Measurements from ENCODE around the gene CPLX1. TPM values are rescaled to one million over a fixed set of nuclear protein-coding genes. Genes with fewer than 3 reads are reported as not detected.

CPLX1 gene
- total and polyA plus RNA-seq, 5 donors from 2014 or later = 0.16 to 0.62 TPM; not detected in 3

DNA sequence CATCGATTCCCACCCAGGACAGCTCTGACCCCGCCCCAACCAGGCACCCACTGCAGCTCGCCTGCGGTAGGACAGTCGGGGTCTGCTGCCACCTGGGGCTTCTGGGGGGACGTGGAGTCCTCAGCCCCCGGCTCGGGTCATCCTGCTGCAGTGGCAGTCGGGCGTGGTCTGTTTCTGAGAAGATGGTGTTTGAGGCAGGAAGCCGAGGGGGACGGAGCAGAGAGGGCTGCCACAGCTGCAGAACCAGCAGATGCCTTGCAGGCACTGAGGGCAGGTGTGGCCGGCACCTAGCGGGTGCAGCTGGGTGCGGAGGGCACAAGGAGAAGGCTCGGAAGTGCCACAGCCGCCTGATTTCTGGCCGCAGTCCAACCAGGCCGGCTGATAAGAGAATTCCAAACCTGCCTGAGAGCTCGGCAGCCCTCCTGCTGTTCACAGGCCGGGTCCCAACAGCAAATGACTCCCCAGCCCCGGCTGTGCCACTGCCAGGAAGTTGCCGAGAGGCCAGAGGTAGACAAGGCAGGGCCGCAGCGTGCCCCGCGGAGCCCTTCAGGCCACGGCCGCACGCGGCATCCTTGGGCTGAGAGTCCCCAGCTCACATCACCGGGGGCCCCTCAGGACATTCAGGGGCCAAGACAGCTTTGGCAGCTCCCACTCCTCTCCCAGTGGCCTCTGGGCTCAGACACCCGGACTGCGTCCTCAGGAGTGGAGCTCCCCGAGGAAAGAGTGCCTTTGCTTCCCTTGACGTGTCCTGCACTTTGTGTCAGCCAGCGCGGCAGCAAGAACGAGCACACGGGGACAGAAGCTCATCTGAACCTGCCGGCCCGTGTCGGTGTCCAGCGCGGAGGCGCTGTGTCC is 9.4 kb upstream of the CPLX1 start:
- Histone ChIP-seq H3K36me3 (ENCODE audit: control insufficient read depth, insufficient read depth, low read length) (no peaks in the 10 kb centered on the region), H3K4me1 (ENCODE audit: control insufficient read depth, insufficient read depth, low read length, poor library complexity, severe bottlenecking) (no peaks in the 10 kb centered on the region), H3K27ac (ENCODE audit: insufficient read depth, low read length, poor library complexity, severe bottlenecking) (no peak overlapping the region), H3K27me3 (ENCODE audit: control insufficient read depth, insufficient read depth, low read length) (no peaks in the 10 kb centered on the region), H3K4me3 (ENCODE audit: low read depth, low read length) (no peak overlapping the region), H3K9me3 (ENCODE audit: control insufficient read depth in 2 of 2, low read length in 2 of 2) (peaks cover 4 to 23% of the 10 kb centered on the region in 2 experiments)
- no peak overlapping the region for H3K4me3 Mint-ChIP-seq
- ATAC-seq (ENCODE audit: low read depth in 2 of 2) (no peak), DNase-seq (no peak)
- H3K36me3 Mint-ChIP-seq = peaks cover 3% of the 10 kb centered on the region
- no peaks in the 10 kb centered on the region for H3K27me3 Mint-ChIP-seq
- H3K9me3 Mint-ChIP-seq = peaks cover 0 to 15% (median 5%) of the 10 kb centered on the region in 7 donors
- no peak overlapping the region for H3K27ac Mint-ChIP-seq
- H3K4me1 Mint-ChIP-seq = peaks cover 0 to 4% (median 0%) of the 10 kb centered on the region in 4 donors

- H3K27ac Mint-ChIP-seq = no peak overlapping the region
- Histone ChIP-seq H3K9me3 (ENCODE audit: control insufficient read depth in 2 of 2, low read length in 2 of 2) (peaks cover 4 to 23% of the 10 kb centered on the region in 2 experiments), H3K27ac (ENCODE audit: insufficient read depth, low read length, poor library complexity, severe bottlenecking) (no peak overlapping the region), H3K36me3 (ENCODE audit: control insufficient read depth, insufficient read depth, low read length) (no peaks in the 10 kb centered on the region), H3K4me3 (ENCODE audit: low read depth, low read length) (no peak overlapping the region), H3K4me1 (ENCODE audit: control insufficient read depth, insufficient read depth, low read length, poor library complexity, severe bottlenecking) (no peaks in the 10 kb centered on the region), H3K27me3 (ENCODE audit: control insufficient read depth, insufficient read depth, low read length) (no peaks in the 10 kb centered on the region)
- H3K27me3 Mint-ChIP-seq = no peaks in the 10 kb centered on the region
- ATAC-seq (ENCODE audit: low read depth in 2 of 2) (no peak), DNase-seq (no peak)
- H3K9me3 Mint-ChIP-seq = peaks cover 0 to 15% (median 0%) of the 10 kb centered on the region in 7 donors
- no peak overlapping the region for H3K4me3 Mint-ChIP-seq
- peaks cover 0 to 4% (median 0%) of the 10 kb centered on the region in 4 donors for H3K4me1 Mint-ChIP-seq
- no peaks in the 10 kb centered on the region for H3K36me3 Mint-ChIP-seq
Observed at GRCh38 chr4:834368-835147, 8.6 kb upstream of the CPLX1 start.

DNA sequence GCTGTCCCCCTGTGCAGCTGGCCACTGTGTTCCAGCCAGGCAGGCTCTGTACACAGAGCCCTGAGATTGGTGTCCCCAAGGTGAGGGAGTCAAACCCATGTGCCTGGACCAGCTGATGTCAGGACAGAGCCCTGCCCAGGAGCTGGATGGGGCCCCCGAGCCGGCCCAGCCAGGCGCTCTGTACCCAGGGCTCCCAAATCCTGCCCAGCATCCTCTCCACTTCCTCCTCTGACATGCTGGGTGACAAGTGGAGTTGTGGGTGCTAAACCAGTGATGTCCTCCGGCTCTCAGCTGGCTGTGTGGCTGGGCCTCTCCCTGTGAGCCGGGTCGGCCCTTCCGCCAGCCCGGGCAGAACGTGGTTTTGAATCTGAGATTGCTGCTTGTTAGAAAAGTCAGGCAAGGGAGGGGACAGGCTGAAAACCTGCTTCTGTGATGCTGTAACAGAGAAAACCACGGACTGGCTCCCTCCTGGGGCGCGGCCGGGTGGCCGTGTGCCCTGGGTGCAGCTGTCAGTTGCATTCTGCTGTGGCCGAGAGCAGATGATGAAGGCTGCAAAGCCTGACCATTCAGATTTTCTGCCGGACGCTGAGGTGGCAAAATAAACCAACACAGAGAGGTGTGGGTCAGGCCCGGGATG is 7.9 kb upstream of the CPLX1 start:
- ATAC-seq (ENCODE audit: low read depth in 2 of 2) (no peak), DNase-seq (no peak)
- Mint-ChIP-seq H3K4me3 (no peak overlapping the region), H3K27me3 (peaks cover 2% of the 10 kb centered on the region), H3K4me1 (peaks cover 0 to 4% (median 0%) of the 10 kb centered on the region in 4 donors), H3K36me3 (no peaks in the 10 kb centered on the region), H3K27ac (no peak overlapping the region), H3K9me3 (peaks cover 0 to 12% (median 0%) of the 10 kb centered on the region in 7 donors)
- Histone ChIP-seq H3K27ac (ENCODE audit: insufficient read depth, low read length, poor library complexity, severe bottlenecking) (no peak overlapping the region), H3K27me3 (ENCODE audit: control insufficient read depth, insufficient read depth, low read length) (no peaks in the 10 kb centered on the region), H3K36me3 (ENCODE audit: control insufficient read depth, insufficient read depth, low read length) (no peaks in the 10 kb centered on the region), H3K4me1 (ENCODE audit: control insufficient read depth, insufficient read depth, low read length, poor library complexity, severe bottlenecking) (no peaks in the 10 kb centered on the region), H3K9me3 (ENCODE audit: control insufficient read depth in 2 of 2, low read length in 2 of 2) (peaks cover 4 to 23% of the 10 kb centered on the region in 2 experiments), H3K4me3 (ENCODE audit: low read depth, low read length) (no peak overlapping the region)

- H3K9me3 Mint-ChIP-seq = peaks cover 0 to 8% (median 0%) of the 10 kb centered on the region in 7 donors
- H3K36me3 Mint-ChIP-seq = no peaks in the 10 kb centered on the region
- no peaks in the 10 kb centered on the region for H3K4me1 ChIP-seq (ENCODE audit: control insufficient read depth, insufficient read depth, low read length, poor library complexity, severe bottlenecking)
- peaks cover 7% of the 10 kb centered on the region for H3K27me3 Mint-ChIP-seq
- H3K4me3 ChIP-seq (ENCODE audit: low read depth, low read length) = no peak overlapping the region
- DNase-seq = no peak
- no peaks in the 10 kb centered on the region for H3K36me3 ChIP-seq (ENCODE audit: control insufficient read depth, insufficient read depth, low read length)
- no peak overlapping the region for H3K4me3 Mint-ChIP-seq
- peaks cover 4 to 19% of the 10 kb centered on the region in 2 experiments for H3K9me3 ChIP-seq (ENCODE audit: control insufficient read depth in 2 of 2, low read length in 2 of 2)
- peaks cover 0 to 5% (median 0%) of the 10 kb centered on the region in 4 donors for H3K4me1 Mint-ChIP-seq
- H3K27me3 ChIP-seq (ENCODE audit: control insufficient read depth, insufficient read depth, low read length) = no peaks in the 10 kb centered on the region
- ATAC-seq (ENCODE audit: low read depth in 2 of 2) = peak in 1 of 2 donors; percentile 20
- no peak overlapping the region for H3K27ac Mint-ChIP-seq
- no peak overlapping the region for H3K27ac ChIP-seq (ENCODE audit: insufficient read depth, low read length, poor library complexity, severe bottlenecking)
Observed at GRCh38 chr4:833156-833555, 7.2 kb upstream of the CPLX1 start.

- DNase-seq (no peak), ATAC-seq (ENCODE audit: low read depth in 2 of 2) (no peak)
- peaks cover 0 to 13% of the 10 kb centered on the region in 2 experiments for H3K9me3 ChIP-seq (ENCODE audit: control insufficient read depth in 2 of 2, low read length in 2 of 2)
- no peaks in the 10 kb centered on the region for H3K36me3 ChIP-seq (ENCODE audit: control insufficient read depth, insufficient read depth, low read length)
- no peak overlapping the region for H3K4me3 ChIP-seq (ENCODE audit: low read depth, low read length)
- no peaks in the 10 kb centered on the region for H3K27me3 ChIP-seq (ENCODE audit: control insufficient read depth, insufficient read depth, low read length)
- peaks cover 0 to 10% (median 0%) of the 10 kb centered on the region in 4 donors for H3K4me1 Mint-ChIP-seq
- no peak overlapping the region for H3K27ac Mint-ChIP-seq
- H3K9me3 Mint-ChIP-seq = peaks cover 0 to 3% (median 0%) of the 10 kb centered on the region in 7 donors
- H3K36me3 Mint-ChIP-seq = no peaks in the 10 kb centered on the region
- H3K4me3 Mint-ChIP-seq = no peak overlapping the region
- no peak overlapping the region for H3K27ac ChIP-seq (ENCODE audit: insufficient read depth, low read length, poor library complexity, severe bottlenecking)
- H3K27me3 Mint-ChIP-seq = peaks cover 14% of the 10 kb centered on the region
- no peaks in the 10 kb centered on the region for H3K4me1 ChIP-seq (ENCODE audit: control insufficient read depth, insufficient read depth, low read length, poor library complexity, severe bottlenecking)
Observed at GRCh38 chr4:832536-832935, 6.6 kb upstream of the CPLX1 start.

DNA sequence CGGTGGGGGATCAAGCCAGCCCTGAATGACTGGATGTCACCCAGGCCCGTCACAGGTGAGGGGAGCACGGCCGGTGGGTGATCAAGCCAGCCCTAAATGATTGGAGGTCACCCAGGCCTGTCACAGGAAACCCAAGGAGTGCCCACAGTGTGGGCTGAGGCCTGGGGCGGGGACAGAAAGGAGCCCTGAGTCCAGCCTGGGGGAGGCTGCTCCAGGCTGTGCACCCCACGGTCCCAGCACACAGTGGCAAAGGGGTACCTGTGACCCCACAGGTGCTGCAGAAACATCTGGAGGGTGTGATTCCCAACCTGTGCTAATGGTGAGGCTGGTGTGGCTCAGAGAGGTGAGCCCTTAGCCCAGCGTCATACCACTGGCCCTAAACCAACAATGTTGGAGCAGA is 6.2 kb upstream of the CPLX1 start:
- Mint-ChIP-seq H3K27me3 (peaks cover 17% of the 10 kb centered on the region), H3K9me3 (peaks cover 0 to 3% (median 0%) of the 10 kb centered on the region in 7 donors), H3K4me3 (no peak overlapping the region), H3K36me3 (no peaks in the 10 kb centered on the region), H3K4me1 (peaks cover 0 to 10% (median 0%) of the 10 kb centered on the region in 4 donors), H3K27ac (no peak overlapping the region)
- Histone ChIP-seq H3K9me3 (ENCODE audit: control insufficient read depth in 2 of 2, low read length in 2 of 2) (peaks cover 0 to 9% of the 10 kb centered on the region in 2 experiments), H3K27ac (ENCODE audit: insufficient read depth, low read length, poor library complexity, severe bottlenecking) (no peak overlapping the region), H3K4me1 (ENCODE audit: control insufficient read depth, insufficient read depth, low read length, poor library complexity, severe bottlenecking) (no peaks in the 10 kb centered on the region), H3K27me3 (ENCODE audit: control insufficient read depth, insufficient read depth, low read length) (no peaks in the 10 kb centered on the region), H3K4me3 (ENCODE audit: low read depth, low read length) (no peak overlapping the region), H3K36me3 (ENCODE audit: control insufficient read depth, insufficient read depth, low read length) (no peaks in the 10 kb centered on the region)
- no peak for DNase-seq
- ATAC-seq (ENCODE audit: low read depth in 2 of 2) = no peak

GRCh38 chr4:831483-831805 is 5.5 kb upstream of the CPLX1 start:
- H3K9me3 Mint-ChIP-seq = peaks cover 0 to 3% (median 0%) of the 10 kb centered on the region in 7 donors
- H3K4me1 ChIP-seq (ENCODE audit: control insufficient read depth, insufficient read depth, low read length, poor library complexity, severe bottlenecking) = peaks cover 5% of the 10 kb centered on the region
- H3K4me3 ChIP-seq (ENCODE audit: low read depth, low read length) = no peak overlapping the region
- no peak for DNase-seq
- H3K9me3 ChIP-seq (ENCODE audit: control insufficient read depth in 2 of 2, low read length in 2 of 2) = peaks cover 0 to 4% of the 10 kb centered on the region in 2 experiments
- no peaks in the 10 kb centered on the region for H3K27me3 ChIP-seq (ENCODE audit: control insufficient read depth, insufficient read depth, low read length)
- no peak overlapping the region for H3K27ac ChIP-seq (ENCODE audit: insufficient read depth, low read length, poor library complexity, severe bottlenecking)
- H3K27ac Mint-ChIP-seq = no peak overlapping the region
- no peaks in the 10 kb centered on the region for H3K36me3 Mint-ChIP-seq
- peaks cover 17% of the 10 kb centered on the region for H3K27me3 Mint-ChIP-seq
- H3K4me1 Mint-ChIP-seq = peaks cover 0 to 10% (median 0%) of the 10 kb centered on the region in 4 donors
- ATAC-seq (ENCODE audit: low read depth in 2 of 2) = no peak
- H3K4me3 Mint-ChIP-seq = no peak overlapping the region
- no peaks in the 10 kb centered on the region for H3K36me3 ChIP-seq (ENCODE audit: control insufficient read depth, insufficient read depth, low read length)

All from CD4-positive, CD25-positive, alpha-beta regulatory T cell (primary cell).